GM12864 (cell line): ENCODE data around the gene ANKH.

Experiments
- DNase-seq: peaks from one replicate; pipeline ENCODE4 v3.0.0-alpha.2; 2011; ENCODE audit warnings: low read depth
- H3K4me3 ChIP-seq: 2 replicates; pipeline ENCODE4 v1.5.1; 2011; ENCODE audit warnings: mild to moderate bottlenecking, low read depth, low read length, control low read depth
- TF ChIP-seq, protein P1 (sequence below): IDR thresholded peaks from 2 replicates; pipeline ENCODE4 v1.5.1; 2011; ENCODE audit warnings: low read depth, mild to moderate bottlenecking, moderate library complexity, low read length, control low read depth, inconsistent platforms; ENCODE audit errors: missing control alignments

Gene ANKH

DNA sequence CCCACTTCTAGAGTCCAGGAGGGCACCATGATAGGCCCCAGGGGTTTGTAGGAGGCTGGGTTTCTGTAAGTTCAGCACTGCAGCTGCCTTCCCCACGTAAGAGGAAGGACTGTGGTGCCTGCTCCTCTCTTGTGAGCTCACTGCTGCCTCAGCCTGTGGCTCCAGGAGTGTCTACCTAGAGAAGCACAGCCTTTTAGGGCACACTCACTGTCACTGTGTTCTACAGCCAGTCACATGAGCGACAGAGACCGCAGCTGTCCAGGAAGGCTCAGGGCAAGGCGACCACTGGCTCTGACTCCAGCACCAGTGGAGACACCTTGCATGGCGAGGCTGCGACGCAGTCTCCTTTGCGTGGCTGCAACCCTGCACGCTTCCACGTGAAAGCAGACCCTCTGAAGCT is 134.3 kb downstream of the ANKH start:
- TF ChIP-seq, protein P1, sequence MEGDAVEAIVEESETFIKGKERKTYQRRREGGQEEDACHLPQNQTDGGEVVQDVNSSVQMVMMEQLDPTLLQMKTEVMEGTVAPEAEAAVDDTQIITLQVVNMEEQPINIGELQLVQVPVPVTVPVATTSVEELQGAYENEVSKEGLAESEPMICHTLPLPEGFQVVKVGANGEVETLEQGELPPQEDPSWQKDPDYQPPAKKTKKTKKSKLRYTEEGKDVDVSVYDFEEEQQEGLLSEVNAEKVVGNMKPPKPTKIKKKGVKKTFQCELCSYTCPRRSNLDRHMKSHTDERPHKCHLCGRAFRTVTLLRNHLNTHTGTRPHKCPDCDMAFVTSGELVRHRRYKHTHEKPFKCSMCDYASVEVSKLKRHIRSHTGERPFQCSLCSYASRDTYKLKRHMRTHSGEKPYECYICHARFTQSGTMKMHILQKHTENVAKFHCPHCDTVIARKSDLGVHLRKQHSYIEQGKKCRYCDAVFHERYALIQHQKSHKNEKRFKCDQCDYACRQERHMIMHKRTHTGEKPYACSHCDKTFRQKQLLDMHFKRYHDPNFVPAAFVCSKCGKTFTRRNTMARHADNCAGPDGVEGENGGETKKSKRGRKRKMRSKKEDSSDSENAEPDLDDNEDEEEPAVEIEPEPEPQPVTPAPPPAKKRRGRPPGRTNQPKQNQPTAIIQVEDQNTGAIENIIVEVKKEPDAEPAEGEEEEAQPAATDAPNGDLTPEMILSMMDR, result no peak
- H3K4me3 ChIP-seq, result no peak overlapping the region
- DNase-seq, result no peak

DNA sequence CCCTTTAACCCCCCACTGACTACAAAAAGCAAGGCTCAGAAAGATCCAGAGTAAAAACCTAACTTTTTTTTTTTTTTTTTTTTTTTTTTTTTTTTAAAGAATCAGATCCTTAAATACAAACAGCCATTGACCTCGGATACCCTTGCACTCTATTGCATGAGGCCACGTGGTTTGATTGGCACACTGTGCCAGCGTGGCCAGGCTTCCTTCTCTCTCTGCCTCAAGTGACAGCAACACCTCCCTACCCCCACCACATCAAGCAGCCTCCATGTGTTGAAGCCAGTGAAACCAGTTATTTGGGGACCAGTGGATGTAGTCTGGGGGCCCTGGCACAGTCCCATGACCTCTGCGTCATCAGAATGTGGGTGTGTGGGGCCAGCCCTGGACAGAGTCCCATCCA is 135.6 kb downstream of the ANKH start:
- DNase-seq, result no peak
- no peak overlapping the region for H3K4me3 ChIP-seq
- TF ChIP-seq, protein P1, result no peak

DNA sequence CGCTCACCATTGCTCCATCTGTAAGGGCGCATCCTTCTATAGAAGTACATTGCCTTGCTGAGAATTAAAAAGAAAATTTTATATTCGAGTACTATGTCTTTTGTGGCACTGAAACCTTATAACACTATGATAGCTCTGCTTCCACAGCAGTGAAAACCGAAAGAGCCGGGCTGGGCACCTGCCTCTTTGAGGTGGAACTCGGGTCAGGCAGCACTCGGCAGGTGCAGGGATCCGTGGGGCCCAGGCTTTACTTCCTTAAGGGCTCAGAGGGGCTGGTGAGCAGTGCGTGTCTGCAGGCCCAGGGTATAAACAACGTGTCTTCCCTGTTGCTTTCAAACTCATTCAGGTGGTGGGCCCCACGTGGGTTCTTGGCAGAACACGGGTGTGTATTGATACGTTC is 137.2 kb downstream of the ANKH start:
- no peak overlapping the region for H3K4me3 ChIP-seq
- TF ChIP-seq, protein P1, result no peak
- no peak for DNase-seq

DNA sequence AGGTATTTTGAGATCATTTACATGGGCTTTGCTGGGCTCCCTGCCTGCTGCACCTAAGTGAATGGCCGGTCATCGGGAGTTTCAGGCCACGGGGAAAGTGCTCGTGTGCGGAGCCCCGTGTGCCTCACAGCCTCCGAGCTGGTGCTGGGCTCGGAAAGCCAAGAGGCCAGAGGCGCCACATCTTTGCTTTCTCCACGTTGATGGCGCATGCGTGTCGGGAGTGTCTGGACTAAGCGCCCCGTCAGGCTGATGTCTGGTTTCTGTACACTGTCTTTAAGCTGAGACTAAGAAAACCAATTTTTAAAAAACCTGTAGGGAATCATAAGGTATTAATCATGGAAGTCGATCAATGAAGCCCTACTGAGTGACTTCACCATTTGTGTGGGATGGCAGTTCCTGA is 137.9 kb downstream of the ANKH start:
- TF ChIP-seq, protein P1, result no peak
- no peak for DNase-seq
- no peak overlapping the region for H3K4me3 ChIP-seq

DNA sequence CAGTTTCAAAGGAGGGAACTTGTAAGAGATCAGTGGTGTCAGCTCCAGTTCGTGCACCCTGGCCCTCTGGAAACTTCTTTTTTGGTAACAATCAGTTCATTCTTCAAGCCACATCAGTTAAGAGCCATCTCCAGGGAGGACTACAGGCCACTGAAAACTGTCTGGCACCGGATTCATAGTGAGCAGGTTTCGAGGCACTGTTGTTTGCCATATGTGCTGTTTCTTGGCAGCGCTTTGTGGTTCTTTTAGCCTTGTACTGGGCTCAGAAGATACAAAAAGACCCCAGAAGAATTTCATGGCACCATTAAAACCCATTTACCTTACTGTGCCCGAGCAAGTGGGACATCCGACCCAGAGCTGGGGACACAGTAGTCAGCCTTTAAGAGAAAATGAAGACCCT is 138.6 kb downstream of the ANKH start:
- DNase-seq, result no peak
- no peak overlapping the region for H3K4me3 ChIP-seq
- TF ChIP-seq, protein P1, result no peak

DNA sequence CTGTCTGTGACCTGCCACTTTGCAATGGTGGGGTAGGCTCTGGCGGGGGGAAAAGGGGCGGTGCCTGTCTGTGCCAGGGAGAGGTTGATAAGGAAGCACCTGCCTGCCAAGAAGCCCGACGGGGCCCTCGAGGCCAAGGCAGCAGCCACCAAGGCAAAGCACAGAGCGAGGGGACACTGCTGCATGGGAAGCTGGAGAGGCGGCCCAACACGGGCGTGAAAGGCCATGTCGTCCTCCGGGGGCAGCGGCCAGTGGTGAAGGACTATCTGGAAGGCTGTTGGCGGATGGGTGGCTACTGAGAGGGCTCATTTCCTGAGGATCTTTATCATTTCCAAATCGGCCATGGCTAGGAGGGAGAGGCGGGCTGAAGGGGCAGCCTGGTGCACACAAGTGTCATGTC is 140.7 kb downstream of the ANKH start:
- no peak for DNase-seq
- TF ChIP-seq, protein P1, result no peak
- H3K4me3 ChIP-seq, result no peak overlapping the region

DNA sequence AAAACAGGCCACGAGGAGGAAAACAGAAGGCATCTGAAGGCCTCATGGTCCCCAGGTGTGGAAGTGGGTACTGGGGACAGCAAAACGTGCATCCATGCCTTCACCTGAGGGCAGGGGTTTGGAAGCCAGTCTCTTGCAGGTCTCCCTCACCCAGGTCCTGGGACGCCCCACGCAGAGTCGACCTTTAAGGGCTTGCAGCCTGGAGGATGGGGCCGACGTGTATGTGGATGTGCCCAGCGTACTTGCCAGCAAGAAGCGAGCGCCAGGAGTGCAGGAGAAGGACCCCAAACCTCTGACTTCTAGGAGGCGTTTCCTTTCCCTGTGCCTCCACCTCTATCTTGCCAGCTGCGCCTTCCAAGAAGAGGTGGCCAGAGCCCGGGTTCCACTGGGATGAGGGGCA is 141.1 kb downstream of the ANKH start:
- no peak for DNase-seq
- TF ChIP-seq, protein P1, result no peak
- H3K4me3 ChIP-seq, result no peak overlapping the region
